OCI-LY7 (cell line): ENCODE results near the gene FBLN2. TPM values are rescaled to one million over a fixed set of nuclear protein-coding genes. Genes with fewer than 3 reads are reported as not detected.

Source experiments
- BruUV-seq: library from RNA; stranded (reverse); fragments of 400-500 nt; replicated peaks from 2 replicates; lab custom pipeline; 2021; lab: Mats Ljungman, UMichigan
- CTCF ChIA-PET: fragments of 300-600 bp; sonication (Branson Sonifier 250); formaldehyde crosslinking; loops from one replicate; lab custom pipeline; 2022; ENCODE audit warnings: antibody characterized with exemption; ENCODE audit not compliant: unreplicated experiment; lab: Charles Lee
- POLR2A ChIA-PET: fragments of 300-600 bp; sonication (Branson Sonifier 250); formaldehyde crosslinking; loops from one replicate; lab custom pipeline; 2022; ENCODE audit warnings: antibody characterized with exemption; lab: Charles Lee
- DNase-seq: peaks from one replicate; pipeline ENCODE4 v3.0.0-alpha.2; 2015; ENCODE audit warnings: low spot score
- H2AFZ ChIP-seq: fragments of 200-600 bp; sonication (generic), shearing (Covaris generic); 2 replicates; pipeline ENCODE4 v1.6.1; 2014; ENCODE audit warnings: mild to moderate bottlenecking, antibody characterized with exemption, low read length, moderate library complexity
- H3K27ac ChIP-seq: fragments of 200-600 bp; sonication (generic); 2 replicates; pipeline ENCODE4 v1.5.1; 2014; ENCODE audit warnings: mixed run types, low read depth, mild to moderate bottlenecking, moderate library complexity, low read length, inconsistent platforms; ENCODE audit not compliant: poor library complexity, severe bottlenecking
- H3K36me3 ChIP-seq: fragments of 200-600 bp; sonication (generic); 2 replicates; pipeline ENCODE4 v1.6.1; 2014; ENCODE audit warnings: mild to moderate bottlenecking, antibody characterized with exemption, low read length, moderate library complexity, mixed read lengths; ENCODE audit not compliant: insufficient read depth
- H3K4me1 ChIP-seq: fragments of 200-600 bp; sonication (generic); 2 replicates; pipeline ENCODE4 v1.5.1; 2014; ENCODE audit warnings: mild to moderate bottlenecking, low read length; ENCODE audit not compliant: insufficient read depth, poor library complexity, severe bottlenecking
- H3K4me2 ChIP-seq: fragments of 200-600 bp; sonication (generic); 2 replicates; pipeline ENCODE4 v1.6.1; 2014; ENCODE audit warnings: mild to moderate bottlenecking, low read length
- H3K4me3 ChIP-seq: fragments of 200-600 bp; sonication (generic); 2 replicates; pipeline ENCODE4 v1.5.1; 2014; ENCODE audit warnings: mild to moderate bottlenecking, low read depth, low read length; ENCODE audit not compliant: poor library complexity, severe bottlenecking
- H3K79me2 ChIP-seq: fragments of 200-600 bp; sonication (generic); 2 replicates; pipeline ENCODE4 v1.6.1; 2016; ENCODE audit warnings: low read depth, mild to moderate bottlenecking, low read length, moderate library complexity, mixed read lengths; ENCODE audit not compliant: insufficient read depth
- H3K9me2 ChIP-seq: fragments of 200-600 bp; sonication (generic); 2 replicates; pipeline ENCODE4 v1.6.1; 2016; ENCODE audit warnings: mild to moderate bottlenecking, low read length, mixed read lengths; ENCODE audit not compliant: insufficient read depth
- H3K9me3 ChIP-seq: fragments of 200-600 bp; sonication (generic); 2 replicates; pipeline ENCODE4 v1.6.1; 2014; ENCODE audit warnings: mild to moderate bottlenecking, mixed run types, low read length, mixed read lengths
- H4K20me1 ChIP-seq: fragments of 200-600 bp; sonication (generic); 2 replicates; pipeline ENCODE4 v1.6.1; 2014; ENCODE audit warnings: mild to moderate bottlenecking, antibody characterized with exemption, low read length, moderate library complexity, mixed read lengths; ENCODE audit not compliant: insufficient read depth
- EZH2phosphoT487 ChIP-seq: fragments of 200-600 bp; sonication (generic); IDR thresholded peaks from 2 replicates; pipeline ENCODE4 v1.6.1; 2018; ENCODE audit warnings: low read depth, borderline replicate concordance, mild to moderate bottlenecking, mixed run types, antibody characterized with exemption, low read length, moderate library complexity, mixed read lengths
- intact Hi-C: fragments of 100-400 bp; cut with micrococcal nuclease; formaldehyde crosslinking; loops from one replicate; pipeline ENCODE4 v1.10.0; 2022; ENCODE audit not compliant: unreplicated experiment
- total RNA-seq, 2 experiments: library from RNA; depleted of rRNA in 1 of 2; stranded (reverse); fragments of >200 nt in 1 of 2; shearing (Covaris generic) in 1 of 2; gene quantifications; 2 replicates each; pipeline ENCODE4 v1.2.3, GENCODE V29; 2014 to 2022
- TF ChIP-seq, protein P1 (sequence below): fragments of 200-600 bp; sonication (generic); conservative IDR thresholded peaks from 2 replicates; pipeline ENCODE4 v1.5.1; 2014; ENCODE audit warnings: mild to moderate bottlenecking, antibody characterized with exemption, low read length, moderate library complexity, mixed read lengths

The FBLN2 gene
- total RNA-seq, 2 experiments from 2014 or later = not detected

DNA sequence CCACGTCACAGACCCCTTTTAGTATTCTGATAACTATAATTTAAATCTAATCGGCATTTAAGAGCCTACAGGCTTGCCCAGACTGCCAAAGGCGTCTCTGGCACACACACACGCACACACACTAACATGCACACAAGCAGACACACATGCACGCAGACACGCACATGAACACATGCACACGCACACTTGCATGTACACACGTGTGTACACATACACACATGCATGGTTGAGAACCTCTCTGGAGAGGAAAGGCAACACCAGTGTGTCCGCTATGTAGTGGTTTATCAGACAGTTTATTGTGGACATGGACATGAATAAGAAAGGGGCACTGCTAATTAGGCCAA, 102.1 kb downstream of the FBLN2 start:
- DNase-seq = no peak
- no peaks in the 10 kb centered on the region for H3K9me3 ChIP-seq
- no peak overlapping the region for H3K4me3 ChIP-seq
- H3K9me2 ChIP-seq = no peaks in the 10 kb centered on the region
- no peaks in the 10 kb centered on the region for H3K79me2 ChIP-seq
- H3K4me1 ChIP-seq = no peaks in the 10 kb centered on the region
- BruUV-seq = no TSS peak
- H3K4me2 ChIP-seq = no peak overlapping the region
- no peaks in the 10 kb centered on the region for H4K20me1 ChIP-seq
- H3K27ac ChIP-seq = no peak overlapping the region
- no peak overlapping the region for H2AFZ ChIP-seq
- TF ChIP-seq, protein P1, sequence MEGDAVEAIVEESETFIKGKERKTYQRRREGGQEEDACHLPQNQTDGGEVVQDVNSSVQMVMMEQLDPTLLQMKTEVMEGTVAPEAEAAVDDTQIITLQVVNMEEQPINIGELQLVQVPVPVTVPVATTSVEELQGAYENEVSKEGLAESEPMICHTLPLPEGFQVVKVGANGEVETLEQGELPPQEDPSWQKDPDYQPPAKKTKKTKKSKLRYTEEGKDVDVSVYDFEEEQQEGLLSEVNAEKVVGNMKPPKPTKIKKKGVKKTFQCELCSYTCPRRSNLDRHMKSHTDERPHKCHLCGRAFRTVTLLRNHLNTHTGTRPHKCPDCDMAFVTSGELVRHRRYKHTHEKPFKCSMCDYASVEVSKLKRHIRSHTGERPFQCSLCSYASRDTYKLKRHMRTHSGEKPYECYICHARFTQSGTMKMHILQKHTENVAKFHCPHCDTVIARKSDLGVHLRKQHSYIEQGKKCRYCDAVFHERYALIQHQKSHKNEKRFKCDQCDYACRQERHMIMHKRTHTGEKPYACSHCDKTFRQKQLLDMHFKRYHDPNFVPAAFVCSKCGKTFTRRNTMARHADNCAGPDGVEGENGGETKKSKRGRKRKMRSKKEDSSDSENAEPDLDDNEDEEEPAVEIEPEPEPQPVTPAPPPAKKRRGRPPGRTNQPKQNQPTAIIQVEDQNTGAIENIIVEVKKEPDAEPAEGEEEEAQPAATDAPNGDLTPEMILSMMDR = no peak
- TF ChIP-seq EZH2phosphoT487 = no peak
- ChIA-PET POLR2A (no interaction called here), CTCF (no interaction called here)
- intact Hi-C loops = no loop called here
- no peaks in the 10 kb centered on the region for H3K36me3 ChIP-seq

DNA sequence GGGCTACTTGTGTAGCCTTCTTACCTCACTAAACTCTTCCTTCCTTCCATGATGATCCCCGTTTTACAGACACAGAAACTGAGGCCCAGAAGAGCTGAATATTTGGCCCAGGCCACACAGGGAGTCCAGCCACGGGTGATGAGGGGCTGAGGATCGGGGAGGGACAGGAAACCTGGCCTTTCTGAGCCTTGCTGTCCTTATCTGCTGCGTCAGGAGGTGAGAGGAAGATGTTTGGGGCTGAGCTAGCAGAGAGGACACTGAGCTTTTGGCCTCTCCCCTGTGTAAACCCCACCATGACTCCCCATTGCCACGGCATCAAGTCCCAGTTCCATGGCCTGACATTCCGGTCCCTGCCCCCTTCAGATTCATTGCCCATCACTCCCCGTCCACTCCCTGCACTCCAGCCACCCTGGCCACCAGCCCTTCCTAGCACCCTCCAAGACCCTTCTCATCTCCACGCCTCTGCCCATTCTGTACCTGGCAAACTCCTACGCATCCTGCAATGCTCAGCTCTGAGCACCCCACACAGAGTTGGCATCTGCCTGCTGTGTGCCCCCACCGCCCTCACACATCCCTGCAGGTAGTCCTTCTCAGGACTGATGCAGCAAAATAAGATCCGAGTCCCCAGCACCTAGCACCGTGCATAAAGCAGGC, 103.0 kb downstream of the FBLN2 start:
- no peaks in the 10 kb centered on the region for H3K4me1 ChIP-seq
- H3K36me3 ChIP-seq = no peaks in the 10 kb centered on the region
- H3K27ac ChIP-seq = no peak overlapping the region
- H3K4me2 ChIP-seq = no peak overlapping the region
- TF ChIP-seq, protein P1 = no peak
- no peak for TF ChIP-seq EZH2phosphoT487
- ChIA-PET POLR2A (no interaction called here), CTCF (interaction anchor here (0.5 kb wide), 1 partner anchor 9 kb away, joined by 3 read pairs; no protein-coding TSS in a partner anchor)
- H3K9me3 ChIP-seq = no peaks in the 10 kb centered on the region
- no peaks in the 10 kb centered on the region for H3K9me2 ChIP-seq
- H3K79me2 ChIP-seq = no peaks in the 10 kb centered on the region
- H2AFZ ChIP-seq = no peak overlapping the region
- no peak for DNase-seq
- H4K20me1 ChIP-seq = no peaks in the 10 kb centered on the region
- no peak overlapping the region for H3K4me3 ChIP-seq
- intact Hi-C loops = no loop called here
- no TSS peak for BruUV-seq

GRCh38 chr3:13652728-13653127, 103.8 kb downstream of the FBLN2 start:
- Histone ChIP-seq H3K9me3 (no peaks in the 10 kb centered on the region), H3K4me1 (no peaks in the 10 kb centered on the region), H4K20me1 (no peaks in the 10 kb centered on the region), H3K79me2 (no peaks in the 10 kb centered on the region), H3K27ac (no peak overlapping the region), H3K36me3 (no peaks in the 10 kb centered on the region), H3K4me2 (no peak overlapping the region), H3K9me2 (no peaks in the 10 kb centered on the region), H2AFZ (no peak overlapping the region), H3K4me3 (no peak overlapping the region)
- BruUV-seq = no TSS peak
- intact Hi-C loops = no loop called here
- DNase-seq = no peak
- POLR2A ChIA-PET = no interaction called here
- CTCF ChIA-PET = no interaction called here
- TF ChIP-seq EZH2phosphoT487 = no peak
- TF ChIP-seq, protein P1 = no peak
